Thymus (tissue), 11 donors: ENCODE data around the gene LRSAM1. TPM values are rescaled to one million over a fixed set of nuclear protein-coding genes. Genes with fewer than 3 reads are reported as not detected.

Experiments
- DNase-seq, 9 donors: peaks; one replicate each; pipeline ENCODE4 v3.0.0-alpha.2; 2013; ENCODE audit warnings: low spot score in 9 of 9, low read depth in 6 of 9, missing footprints in 1 of 9
- H3K27ac ChIP-seq, 2 donors: one replicate each; pipeline ENCODE4 v1.5.1; 2013; ENCODE audit warnings: control low read depth in 1 of 2, low read depth in 1 of 2, low read length in 1 of 2, mild to moderate bottlenecking in 1 of 2, moderate library complexity in 1 of 2
- H3K27me3 ChIP-seq, 2 donors: one replicate each; pipeline ENCODE4 v1.5.1; 2013; ENCODE audit warnings: low read length in 1 of 2; ENCODE audit not compliant: control insufficient read depth in 2 of 2, insufficient read depth in 1 of 2
- H3K36me3 ChIP-seq, 2 donors: one replicate each; pipeline ENCODE4 v1.5.1; 2013; ENCODE audit warnings: low read length in 1 of 2, mild to moderate bottlenecking in 1 of 2, moderate library complexity in 1 of 2; ENCODE audit not compliant: control insufficient read depth in 2 of 2, insufficient read depth in 2 of 2
- H3K4me1 ChIP-seq, 2 donors: one replicate each; pipeline ENCODE4 v1.5.1; 2013; ENCODE audit warnings: low read length in 2 of 2; ENCODE audit not compliant: control insufficient read depth in 2 of 2, insufficient read depth in 2 of 2
- H3K4me3 ChIP-seq, 2 donors: one replicate each; pipeline ENCODE4 v1.5.1; 2013; ENCODE audit warnings: low read length in 2 of 2, control low read depth in 1 of 2, mild to moderate bottlenecking in 1 of 2
- H3K9me3 ChIP-seq, 2 donors: one replicate each; pipeline ENCODE4 v1.5.1; 2013; ENCODE audit warnings: low read length in 1 of 2, mild to moderate bottlenecking in 1 of 2; ENCODE audit not compliant: control insufficient read depth in 2 of 2, insufficient read depth in 1 of 2
- WGBS: extraction: QIAGEN DNeasy Blood & Tissue Kit; methylation state at CpG from one replicate; pipeline ENCODE4 v1.1.7; 2013; 5-methylcytosine and 5-hydroxymethylcytosine counted together
- polyA plus RNA-seq: library from polyadenylated mRNA; stranded (reverse); fragments of 200-250 nt; gene quantifications from one replicate; pipeline ENCODE4 v1.2.3, GENCODE V29; 2013
- total RNA-seq: library from RNA; stranded (reverse); fragments of 120-200 nt; gene quantifications from one replicate; pipeline ENCODE4 v1.2.4, GENCODE V29; 2013
- donor health status: healthy.

LRSAM1 gene
- total and polyA plus RNA-seq, 2 donors = 4.1 to 24.1 TPM

DNA sequence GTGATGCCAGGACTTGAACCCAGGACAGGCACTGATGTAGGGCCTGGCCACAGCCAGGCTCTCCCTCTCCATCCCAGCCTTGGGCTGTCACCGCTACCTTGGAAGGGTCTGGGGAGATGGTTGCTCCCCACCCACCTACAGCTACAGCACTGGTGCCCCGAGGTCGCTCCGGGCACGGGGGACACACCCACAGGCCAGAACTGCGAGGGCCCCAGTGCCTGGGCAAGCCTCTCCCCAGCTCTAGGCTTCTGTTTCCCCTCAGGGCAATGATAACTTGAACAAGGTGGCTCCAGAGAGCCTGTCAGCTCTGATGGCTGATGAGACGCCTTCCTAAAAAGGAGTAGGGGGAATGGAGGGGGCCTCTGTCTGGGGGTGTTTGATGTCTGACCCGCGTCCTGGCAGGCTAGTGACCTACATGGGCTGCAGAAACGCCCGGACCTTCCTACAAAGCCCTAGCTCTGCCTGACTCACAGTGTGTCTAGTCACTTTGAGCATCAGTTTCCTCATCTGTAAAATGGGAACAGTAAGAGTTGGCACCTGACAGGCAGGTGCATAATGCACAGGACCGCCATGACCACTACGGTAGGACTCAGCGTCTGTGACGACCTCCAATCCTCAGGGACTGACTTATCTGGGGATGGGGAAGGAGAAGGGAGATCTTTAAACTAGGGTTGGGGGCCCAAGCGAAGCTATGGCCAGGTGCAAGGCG lies 76.4 kb downstream of the LRSAM1 start:
- H3K9me3 ChIP-seq = peaks cover 5 to 32% of the 10 kb centered on the region in 2 donors
- H3K4me1 ChIP-seq = no peaks in the 10 kb centered on the region

GRCh38 chr9:127528422-127529251 lies 77.3 kb downstream of the LRSAM1 start:
- no peak overlapping the region for H3K27ac ChIP-seq
- H3K4me1 ChIP-seq = no peaks in the 10 kb centered on the region
- H3K4me3 ChIP-seq = no peak overlapping the region
- no peak for DNase-seq
- H3K9me3 ChIP-seq = peaks cover 5 to 24% of the 10 kb centered on the region in 2 donors
- WGBS = 90% methylated on average over 15 of the region's 15 CpGs
- H3K27me3 ChIP-seq = no peaks in the 10 kb centered on the region
- peaks cover 0 to 4% of the 10 kb centered on the region in 2 donors for H3K36me3 ChIP-seq

More for the DNA sequence above, 76.4 kb downstream of the LRSAM1 start:
- DNase-seq = no peak
- peaks cover 0 to 4% of the 10 kb centered on the region in 2 donors for H3K36me3 ChIP-seq
- H3K4me3 ChIP-seq = no peak overlapping the region
- WGBS = 91% methylated on average over 17 of the region's 17 CpGs
- H3K27ac ChIP-seq = no peak overlapping the region
- no peaks in the 10 kb centered on the region for H3K27me3 ChIP-seq

- DNase-seq = no peak
- Histone ChIP-seq H3K27me3 (no peaks in the 10 kb centered on the region), H3K27ac (no peak overlapping the region), H3K36me3 (no peaks in the 10 kb centered on the region), H3K9me3 (peaks cover 4 to 14% of the 10 kb centered on the region in 2 donors), H3K4me1 (no peaks in the 10 kb centered on the region), H3K4me3 (no peak overlapping the region)
- WGBS = 96% methylated on average over 4 of the region's 4 CpGs
Measured at GRCh38 chr9:127529671-127530070, 78.4 kb downstream of the LRSAM1 start.

DNA sequence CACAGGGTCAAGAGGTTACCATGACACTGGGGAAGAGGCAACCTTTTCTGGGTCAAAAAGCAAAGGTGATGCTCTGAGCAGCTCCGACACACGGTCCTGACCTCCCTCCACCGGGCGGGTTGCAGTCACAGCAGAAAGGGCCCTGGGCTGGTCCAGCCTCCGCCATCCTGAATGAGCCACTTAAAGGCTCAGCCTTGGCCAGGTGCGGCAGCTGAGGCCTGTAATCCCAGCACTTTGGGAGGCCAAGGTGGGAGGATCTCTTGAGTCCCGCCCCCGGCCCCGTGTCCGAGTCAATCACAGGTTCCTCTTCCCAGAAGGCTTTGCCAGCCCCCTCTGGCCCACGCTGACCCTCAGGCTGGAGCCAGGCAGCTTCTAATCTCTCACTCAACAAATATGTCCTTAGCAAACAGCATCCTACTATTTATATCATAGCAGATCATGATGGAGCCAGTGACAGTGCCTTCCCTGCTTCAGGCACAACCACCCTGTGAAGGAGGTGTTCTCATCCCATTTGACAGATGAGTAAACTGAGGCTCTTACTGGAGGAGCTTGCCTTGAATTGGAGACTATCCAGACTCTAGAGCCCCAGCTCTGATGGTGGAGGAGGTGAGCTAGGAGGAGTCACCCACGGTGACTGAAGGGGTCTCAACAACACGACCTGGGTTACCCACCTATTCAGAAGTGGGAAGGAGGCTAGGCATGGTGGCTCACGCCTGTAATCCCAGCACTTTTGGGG lies 79.1 kb downstream of the LRSAM1 start:
- Histone ChIP-seq H3K27me3 (no peaks in the 10 kb centered on the region), H3K4me1 (no peaks in the 10 kb centered on the region), H3K4me3 (no peak overlapping the region), H3K9me3 (peaks cover 4 to 7% of the 10 kb centered on the region in 2 donors), H3K27ac (no peak overlapping the region), H3K36me3 (no peaks in the 10 kb centered on the region)
- no peak for DNase-seq
- 97% methylated on average over 14 of the region's 14 CpGs for WGBS

DNA sequence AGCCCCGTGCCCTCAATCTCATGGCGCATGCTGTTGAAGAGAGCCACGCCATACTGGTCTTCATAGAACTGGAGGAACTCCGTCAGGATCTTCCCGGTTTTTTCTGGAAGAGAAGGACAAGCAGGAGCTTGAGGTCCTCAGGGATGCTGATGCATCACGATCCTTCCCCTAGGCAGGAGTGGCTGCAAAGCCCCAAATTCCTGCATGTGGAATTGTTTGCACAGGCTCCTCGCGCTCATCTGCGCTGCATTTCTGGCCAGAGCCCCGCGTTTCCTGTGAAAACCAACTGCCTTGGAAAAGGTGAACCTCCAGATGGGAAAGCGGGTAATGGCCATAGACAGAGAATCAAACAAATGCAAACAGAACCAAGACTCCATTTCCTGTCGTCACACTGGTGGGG lies 80.4 kb downstream of the LRSAM1 start:
- Histone ChIP-seq H3K27me3 (no peaks in the 10 kb centered on the region), H3K4me3 (no peak overlapping the region), H3K27ac (no peak overlapping the region), H3K36me3 (no peaks in the 10 kb centered on the region), H3K9me3 (no peaks in the 10 kb centered on the region), H3K4me1 (no peaks in the 10 kb centered on the region)
- WGBS = 93% methylated on average over 13 of the region's 13 CpGs
- no peak for DNase-seq

DNA sequence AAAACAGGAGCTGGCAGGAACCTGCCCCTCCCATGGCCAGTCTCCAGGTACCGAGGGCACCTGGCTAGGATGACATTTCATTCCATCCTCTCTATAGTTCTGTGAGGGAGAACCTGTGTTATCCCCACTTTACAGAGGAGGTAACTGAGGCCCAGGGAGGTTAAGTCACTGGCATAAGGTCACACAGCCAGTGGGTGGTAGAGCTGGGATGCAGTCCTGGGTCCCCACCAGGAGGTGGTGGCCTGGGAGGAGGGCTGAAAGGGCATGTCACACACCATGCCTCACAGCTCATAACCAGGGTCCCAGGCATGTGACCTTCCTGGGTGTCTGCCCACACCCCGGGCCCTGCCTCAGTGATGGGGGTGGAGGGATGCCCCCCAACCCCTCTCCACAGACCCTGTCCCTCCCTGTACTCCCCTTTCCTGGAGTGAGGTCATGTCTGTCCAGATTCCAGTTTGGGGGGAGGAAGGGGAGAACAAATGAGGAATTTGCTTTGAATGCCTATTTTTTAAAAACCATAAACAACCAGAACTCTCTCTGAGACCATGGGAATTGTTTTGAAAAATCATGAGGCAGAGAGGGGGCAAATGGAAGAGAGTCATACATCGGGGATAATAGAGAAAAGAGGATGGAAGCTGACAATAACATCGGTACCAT lies 83.1 kb downstream of the LRSAM1 start:
- WGBS = 97% methylated on average over 4 of the region's 4 CpGs
- no peaks in the 10 kb centered on the region for H3K4me1 ChIP-seq

DNA sequence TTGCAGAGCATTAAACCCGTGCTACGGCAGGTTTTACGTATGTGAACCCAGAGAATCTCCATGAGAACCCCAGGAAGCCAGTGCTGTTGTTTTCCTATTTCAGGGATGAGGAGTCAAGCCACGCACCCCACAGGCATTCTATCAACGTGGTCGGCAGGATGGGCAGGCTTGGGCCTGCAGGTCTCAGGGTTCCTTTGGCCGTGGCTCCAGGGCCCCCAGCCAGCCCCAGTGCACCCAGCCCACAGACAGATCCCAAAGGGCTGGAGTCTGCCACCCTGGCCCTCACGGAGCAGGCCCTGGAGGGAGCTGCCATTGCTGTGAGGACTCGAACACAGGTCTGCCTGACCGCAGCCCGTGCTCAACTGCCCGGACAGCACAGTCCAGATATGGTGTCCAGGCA lies 83.6 kb downstream of the LRSAM1 start:
- Histone ChIP-seq H3K4me3 (no peak overlapping the region), H3K9me3 (no peaks in the 10 kb centered on the region), H3K4me1 (no peaks in the 10 kb centered on the region), H3K27me3 (no peaks in the 10 kb centered on the region), H3K36me3 (no peaks in the 10 kb centered on the region), H3K27ac (no peak overlapping the region)
- DNase-seq = no peak
- WGBS = 72% methylated on average over 12 of the region's 12 CpGs

More for the DNA sequence above, 83.1 kb downstream of the LRSAM1 start:
- DNase-seq = no peak
- no peaks in the 10 kb centered on the region for H3K9me3 ChIP-seq
- no peak overlapping the region for H3K27ac ChIP-seq
- H3K36me3 ChIP-seq = no peaks in the 10 kb centered on the region
- no peak overlapping the region for H3K4me3 ChIP-seq
- no peaks in the 10 kb centered on the region for H3K27me3 ChIP-seq

- Histone ChIP-seq H3K27ac (no peak overlapping the region), H3K4me3 (no peak overlapping the region), H3K9me3 (no peaks in the 10 kb centered on the region), H3K36me3 (no peaks in the 10 kb centered on the region), H3K4me1 (no peaks in the 10 kb centered on the region), H3K27me3 (no peaks in the 10 kb centered on the region)
- WGBS = 96% methylated on average over 6 of the region's 6 CpGs
- no peak for DNase-seq
Measured at GRCh38 chr9:127535396-127535795, 84.1 kb downstream of the LRSAM1 start.
